GM23248 (cell line): Measurements from ENCODE around the gene SH3YL1. TPM values are rescaled to one million over a fixed set of nuclear protein-coding genes. Genes with fewer than 3 reads are reported as not detected.

Source experiments
- DNase-seq: peaks from one replicate; pipeline ENCODE4 v3.0.0-alpha.2; 2015
- H2AFZ ChIP-seq: fragments of 200-600 bp; sonication (generic); 2 replicates; pipeline ENCODE4 v1.6.1; 2016; ENCODE audit warnings: antibody characterized with exemption
- H3F3A ChIP-seq: fragments of 200-600 bp; sonication (generic); 2 replicates; pipeline ENCODE4 v1.6.1; 2016; ENCODE audit warnings: mild to moderate bottlenecking, antibody characterized with exemption, mixed run types; ENCODE audit not compliant: insufficient read depth
- H3K27ac ChIP-seq: fragments of 200-600 bp; sonication (generic); 2 replicates; pipeline ENCODE4 v1.5.1; 2016; ENCODE audit warnings: mild to moderate bottlenecking
- H3K27me3 ChIP-seq: fragments of 200-600 bp; sonication (generic); replicated peaks from 2 replicates; pipeline ENCODE4 v1.6.1; 2016; ENCODE audit warnings: mild to moderate bottlenecking; ENCODE audit not compliant: insufficient read depth
- H3K36me3 ChIP-seq: fragments of 200-600 bp; sonication (generic); 2 replicates; pipeline ENCODE4 v1.6.1; 2016; ENCODE audit warnings: low read depth, mild to moderate bottlenecking
- H3K4me1 ChIP-seq: fragments of 200-600 bp; sonication (generic); 2 replicates; pipeline ENCODE4 v1.6.1; 2016; ENCODE audit warnings: mild to moderate bottlenecking; ENCODE audit not compliant: insufficient read depth
- H3K4me2 ChIP-seq: fragments of 200-600 bp; sonication (generic); one replicate; pipeline ENCODE4 v1.6.1; 2016; ENCODE audit warnings: mild to moderate bottlenecking; ENCODE audit not compliant: unreplicated experiment
- H3K4me3 ChIP-seq: fragments of 200-600 bp; sonication (generic); 2 replicates; pipeline ENCODE4 v1.5.1; 2016; ENCODE audit warnings: mild to moderate bottlenecking
- H3K79me2 ChIP-seq: fragments of 200-600 bp; sonication (generic); 2 replicates; pipeline ENCODE4 v1.6.1; 2016; ENCODE audit warnings: mild to moderate bottlenecking; ENCODE audit not compliant: insufficient read depth
- H3K9ac ChIP-seq: fragments of 200-600 bp; sonication (generic); 2 replicates; pipeline ENCODE4 v1.6.1; 2016; ENCODE audit warnings: mild to moderate bottlenecking
- H3K9me2 ChIP-seq: fragments of 200-600 bp; sonication (generic); 2 replicates; pipeline ENCODE4 v1.6.1; 2016; ENCODE audit warnings: mixed run types, mild to moderate bottlenecking, moderate library complexity; ENCODE audit not compliant: insufficient read depth
- H3K9me3 ChIP-seq: fragments of 200-600 bp; sonication (generic); one replicate; pipeline ENCODE4 v1.6.1; 2017; ENCODE audit warnings: low read depth
- H4K20me1 ChIP-seq: fragments of 200-600 bp; sonication (generic); 2 replicates; pipeline ENCODE4 v1.6.0; 2016; ENCODE audit not compliant: insufficient read depth
- EZH2 ChIP-seq: fragments of 200-600 bp; sonication (generic); IDR thresholded peaks from 2 replicates; pipeline ENCODE4 v1.6.1; 2018; ENCODE audit warnings: antibody characterized with exemption, mild to moderate bottlenecking; ENCODE audit not compliant: insufficient read depth, poor library complexity, severe bottlenecking
- EZH2phosphoT487 ChIP-seq: fragments of 200-600 bp; sonication (generic); IDR thresholded peaks from 2 replicates; pipeline ENCODE4 v1.6.1; 2018; ENCODE audit warnings: antibody characterized with exemption, moderate library complexity, mild to moderate bottlenecking, low read depth; ENCODE audit not compliant: insufficient read depth
- WGBS, 2 experiments: methylation state at CpG; one replicate each; pipeline ENCODE4 v1.1.6; 2015 to 2017; ENCODE audit warnings: low lambda C conversion rate in 2 of 2, low coverage in 1 of 2; ENCODE audit errors: missing lambda C conversion rate in 2 of 2; 5-methylcytosine and 5-hydroxymethylcytosine counted together
- in situ Hi-C: fragments of 300-500 bp; cut with MboI; formaldehyde crosslinking; loops from 2 replicates; pipeline ENCODE4 v1.15.0; 2020
- polyA plus RNA-seq: library from polyadenylated mRNA; unstranded; fragments of >200 nt; fragmentation: Nextera tagmentation; extraction: Ambion mirVana; gene quantifications from 2 replicates; pipeline ENCODE4 v1.2.1, GENCODE V29; 2016
- total RNA-seq: library from RNA; depleted of rRNA; stranded (reverse); fragments of >200 nt; shearing (Covaris generic); gene quantifications from 2 replicates; pipeline ENCODE4 v1.2.3, GENCODE V29; 2014

Gene SH3YL1
- total and polyA plus RNA-seq, 2 experiments from 2014 or later: 24.0 to 25.2 TPM

DNA sequence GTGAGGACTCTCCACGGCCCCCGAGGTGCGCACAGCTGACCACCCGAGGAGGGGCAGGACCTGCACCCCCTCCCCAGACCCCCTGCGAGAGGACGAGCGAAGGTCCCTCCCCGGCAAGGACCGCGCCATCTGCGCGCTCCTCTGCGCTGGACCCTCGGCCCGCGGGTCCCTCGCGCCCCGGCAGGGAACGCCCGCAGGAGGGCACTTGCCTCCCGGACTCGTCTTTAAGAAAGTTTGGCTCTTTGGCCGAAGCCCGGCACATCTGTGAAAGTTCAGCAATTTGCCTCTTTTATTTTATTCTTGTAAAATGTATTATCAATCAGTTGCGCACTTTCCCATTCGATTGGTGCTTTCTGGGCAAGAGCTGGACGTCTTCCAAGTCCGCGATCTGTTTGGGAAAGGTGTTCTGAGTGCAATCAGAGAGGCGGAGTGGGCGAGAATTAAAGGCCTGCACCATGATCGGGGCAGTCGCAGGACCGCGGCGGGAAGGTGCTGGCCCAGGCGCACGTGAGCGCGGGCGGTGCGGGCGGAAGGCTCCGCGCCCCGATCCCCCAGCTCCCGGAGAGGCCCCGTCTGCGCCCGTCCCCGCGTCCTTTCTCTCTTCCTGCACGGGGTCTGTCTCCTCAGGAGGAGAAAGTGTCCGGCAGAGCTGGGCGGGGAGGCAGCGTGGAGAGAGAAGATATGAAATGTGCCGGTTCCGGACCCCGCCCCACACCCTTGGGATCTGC is 25.7 kb upstream of the SH3YL1 start:
- Histone ChIP-seq H3F3A (peaks cover 19% of the 10 kb centered on the region), H3K4me1 (peaks cover 15% of the 10 kb centered on the region), H3K9me3 (no peaks in the 10 kb centered on the region), H3K4me3 (peak overlapping the region; percentile 71), H3K79me2 (no peaks in the 10 kb centered on the region), H2AFZ (peak overlapping the region; percentile 82), H3K9ac (no peak overlapping the region), H3K4me2 (peak overlapping the region; percentile 86), H3K9me2 (no peaks in the 10 kb centered on the region), H4K20me1 (no peaks in the 10 kb centered on the region), H3K36me3 (no peaks in the 10 kb centered on the region), H3K27me3 (peaks cover 4% of the 10 kb centered on the region; the same call in 1 of the 2 replicates), H3K27ac (no peak overlapping the region)
- in situ Hi-C loops: no loop called here
- WGBS, 2 experiments: 1 to 3% methylated on average over 55 to 58 of the region's 60 CpGs
- DNase-seq: peak; percentile 45
- TF ChIP-seq EZH2phosphoT487 (no peak), EZH2 (no peak)

DNA sequence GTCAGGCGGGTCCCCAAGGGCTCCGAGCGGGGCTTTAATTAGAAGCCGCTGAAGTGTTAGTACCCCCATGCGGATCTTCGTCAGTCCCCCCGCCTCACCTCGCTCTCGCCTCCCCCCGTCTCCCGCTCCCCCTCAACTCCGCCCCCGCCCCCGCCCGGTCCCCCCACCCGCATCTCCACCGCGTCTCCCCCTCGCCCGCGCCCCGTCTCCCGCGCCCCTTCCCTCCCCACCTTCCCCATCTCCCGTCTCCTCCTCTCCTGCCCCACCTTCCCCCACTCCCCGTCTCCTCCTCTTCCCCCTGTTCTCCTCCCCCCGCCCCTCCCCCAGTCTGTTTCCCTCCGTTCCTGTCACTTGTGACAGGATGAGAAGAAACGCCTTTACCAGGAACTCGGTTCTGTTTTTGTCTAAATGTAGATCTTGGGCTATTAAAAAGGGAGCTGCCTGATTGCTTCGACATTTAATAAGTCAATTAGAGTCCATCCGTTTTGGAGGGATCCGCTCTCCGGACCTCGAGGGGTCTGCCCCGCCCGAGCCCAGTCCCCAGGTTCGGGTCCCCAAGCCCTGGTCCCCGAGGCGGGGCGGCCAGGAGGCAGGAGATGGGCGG is 25.0 kb upstream of the SH3YL1 start:
- H3K4me1 ChIP-seq: peaks cover 22% of the 10 kb centered on the region
- 0 to 2% methylated on average over 11 to 42 of the region's 42 CpGs for WGBS, 2 experiments
- peaks cover 4% of the 10 kb centered on the region; the same call in 1 of the 2 replicates for H3K27me3 ChIP-seq
- no peak for TF ChIP-seq EZH2phosphoT487
- TF ChIP-seq EZH2: peak; percentile 63
- no peaks in the 10 kb centered on the region for H3K79me2 ChIP-seq
- peak overlapping the region; percentile 86 for H3K4me2 ChIP-seq
- H2AFZ ChIP-seq: peak overlapping the region; percentile 82
- H3K9me2 ChIP-seq: no peaks in the 10 kb centered on the region
- H4K20me1 ChIP-seq: no peaks in the 10 kb centered on the region
- H3K4me3 ChIP-seq: peak overlapping the region; percentile 71
- H3K9me3 ChIP-seq: no peaks in the 10 kb centered on the region
- H3F3A ChIP-seq: peaks cover 25% of the 10 kb centered on the region
- no peak overlapping the region for H3K9ac ChIP-seq
- no peaks in the 10 kb centered on the region for H3K36me3 ChIP-seq
- no peak overlapping the region for H3K27ac ChIP-seq
- in situ Hi-C loops: no loop called here
- no peak for DNase-seq

DNA sequence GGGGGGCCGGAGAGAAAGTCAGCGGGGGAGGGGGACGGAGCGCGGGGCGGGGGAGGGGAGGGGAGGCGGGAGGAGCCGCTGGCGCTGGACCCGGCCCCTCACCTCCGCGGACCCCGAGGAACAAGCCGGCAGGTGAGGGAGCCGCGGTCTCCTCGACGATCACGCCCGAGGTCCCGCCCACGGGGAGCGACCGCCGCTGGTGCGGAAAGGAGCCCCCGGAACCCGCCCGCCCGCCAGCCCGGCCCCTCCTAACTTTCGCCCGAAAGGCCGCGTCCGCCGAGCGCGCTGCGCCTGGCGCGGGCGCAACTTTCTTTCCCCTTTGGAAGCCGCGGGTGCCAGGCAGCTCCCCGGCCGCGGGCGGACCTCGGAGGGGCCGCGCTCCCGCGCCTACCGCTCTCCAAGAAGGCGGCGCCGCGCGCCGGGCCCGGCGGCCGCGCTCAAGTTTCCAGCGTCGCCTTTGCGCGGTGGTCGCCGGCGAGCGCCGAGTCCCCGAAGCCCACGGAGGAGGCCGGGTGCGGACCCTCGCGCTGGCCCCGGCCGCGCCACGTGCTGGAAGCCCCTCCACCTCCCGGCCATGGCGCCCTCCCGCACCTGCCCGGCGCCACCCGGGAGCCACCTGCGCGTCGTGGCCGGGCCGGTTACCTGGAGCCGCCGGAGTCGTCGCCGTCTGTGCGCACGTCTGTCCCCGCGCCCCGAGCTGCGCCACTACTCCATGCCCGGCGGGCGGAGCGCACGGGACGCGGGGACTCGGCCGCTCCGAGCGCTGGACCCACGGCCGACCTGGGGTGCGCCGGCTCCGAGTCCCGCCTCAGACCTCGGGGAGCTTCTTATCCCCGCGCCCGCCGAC is 24.3 kb upstream of the SH3YL1 start, which contains the start of gene ALKAL2:
ALKAL2 (minus strand) TSS at position 181 of the 847 bp plus-strand sequence. CDS start 256 bp downstream, outside the sequence.
- in situ Hi-C loops: no loop called here
- TF ChIP-seq EZH2phosphoT487 (no peak), EZH2 (no peak)
- peak; percentile 46 for DNase-seq
- H3K36me3 ChIP-seq: no peaks in the 10 kb centered on the region
- peaks cover 24% of the 10 kb centered on the region for H3K4me1 ChIP-seq
- H3K9me3 ChIP-seq: no peaks in the 10 kb centered on the region
- H3K27me3 ChIP-seq: peaks cover 4% of the 10 kb centered on the region; the same call in 1 of the 2 replicates
- 4 to 6% methylated on average over 72 to 76 of the region's 128 CpGs for WGBS, 2 experiments
- no peak within 1 kb of the TSS for H2AFZ ChIP-seq
- peak within 1 kb of the TSS; percentile 49 for H3K4me3 ChIP-seq
- peaks cover 32% of the 10 kb centered on the region for H3F3A ChIP-seq
- no peak within 1 kb of the TSS for H3K27ac ChIP-seq
- no peak within 1 kb of the TSS for H3K9ac ChIP-seq
- H3K79me2 ChIP-seq: no peaks in the 10 kb centered on the region
- peak within 1 kb of the TSS; percentile 51 for H3K4me2 ChIP-seq
- H4K20me1 ChIP-seq: no peaks in the 10 kb centered on the region
- H3K9me2 ChIP-seq: no peaks in the 10 kb centered on the region

DNA sequence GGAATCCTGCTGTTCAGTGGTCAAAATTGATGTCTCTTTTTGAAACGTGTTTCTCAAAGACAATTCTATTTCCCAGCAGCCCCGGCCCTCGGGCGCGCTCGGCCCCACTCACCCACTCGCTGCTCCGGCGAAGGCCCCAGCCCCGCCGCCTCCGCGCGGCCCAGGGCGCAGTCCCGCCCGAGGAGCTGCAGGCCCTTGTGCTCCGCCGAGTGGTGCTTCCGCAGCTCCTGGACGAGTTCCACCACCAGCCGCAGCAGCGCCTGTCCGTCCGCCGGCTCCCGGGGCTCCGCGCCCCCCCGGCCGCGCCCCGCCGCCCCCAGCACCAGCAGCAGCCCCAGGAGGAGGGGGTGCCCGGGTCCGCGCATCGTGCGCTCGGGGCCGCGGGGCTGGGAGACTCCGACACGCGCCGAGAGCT is 23.6 kb upstream of the SH3YL1 start:
- Histone ChIP-seq H3K9ac (no peak overlapping the region), H3K27me3 (peaks cover 4% of the 10 kb centered on the region; the same call in 1 of the 2 replicates), H3K27ac (no peak overlapping the region), H3K9me3 (no peaks in the 10 kb centered on the region), H3K4me3 (peak overlapping the region; percentile 49), H3K36me3 (no peaks in the 10 kb centered on the region), H4K20me1 (no peaks in the 10 kb centered on the region), H3K79me2 (no peaks in the 10 kb centered on the region), H3K4me1 (peaks cover 24% of the 10 kb centered on the region), H3F3A (peaks cover 37% of the 10 kb centered on the region), H2AFZ (no peak overlapping the region), H3K9me2 (no peaks in the 10 kb centered on the region), H3K4me2 (peak overlapping the region; percentile 51)
- DNase-seq: peak; percentile 42
- 7 to 10% methylated on average over 17 to 38 of the region's 46 CpGs for whole genome bisulfite sequencing, 2 experiments
- TF ChIP-seq EZH2 (peak; percentile 67), EZH2phosphoT487 (0 out of 2 replicates have a peak, but pooled peaks have one; percentile 45)
- in situ Hi-C loops: no loop called here
